GM13976 (cell line): ENCODE measurements around the gene CCDC149.

Source experiments
- DNase-seq: peaks from one replicate; pipeline ENCODE4 v3.0.0; 2012; ENCODE audit warnings: low spot score
- CTCF ChIP-seq: IDR thresholded peaks from 2 replicates; pipeline ENCODE4 v1.5.1; 2012; ENCODE audit warnings: borderline replicate concordance, mild to moderate bottlenecking; ENCODE audit not compliant: insufficient read depth; ENCODE audit errors: extremely low read depth, missing control alignments, control extremely low read depth
- in situ Hi-C: fragments of 300-500 bp; cut with MboI; formaldehyde crosslinking; loops from one replicate; pipeline ENCODE4 v1.12.0; 2022; ENCODE audit warnings: low sequenced_read_pairs, mixed read lengths, inconsistent platforms; ENCODE audit not compliant: unreplicated experiment

The CCDC149 gene

DNA sequence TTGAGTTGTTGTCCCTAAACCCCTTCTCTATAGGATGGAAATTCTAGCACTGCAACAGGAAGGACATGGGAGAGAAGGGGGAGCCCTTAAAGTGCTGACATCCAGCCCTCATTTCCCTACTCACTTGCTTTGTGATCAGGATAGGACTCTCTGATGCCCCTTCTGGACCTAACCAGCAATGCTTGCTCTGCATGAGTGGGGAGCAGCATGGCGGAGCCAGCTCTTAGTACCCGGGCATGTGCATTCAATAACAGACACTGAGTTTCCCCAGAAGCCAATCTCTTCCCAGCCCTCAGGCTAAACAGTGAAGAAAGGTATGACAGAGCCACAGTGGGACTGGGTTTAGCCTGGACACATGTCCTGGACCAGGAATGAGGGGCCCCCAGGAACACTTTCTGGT lies 103.5 kb downstream of the CCDC149 start:
- no peak for TF ChIP-seq CTCF
- DNase-seq = no peak
- in situ Hi-C loops = no loop called here

GRCh38 chr4:24808955-24809354 lies 103.9 kb downstream of the CCDC149 start:
- in situ Hi-C loops = no loop called here
- no peak for DNase-seq
- TF ChIP-seq CTCF = no peak

- DNase-seq = no peak
- no peak for TF ChIP-seq CTCF
- in situ Hi-C loops = no loop called here
Measured at GRCh38 chr4:24808261-24808660, 104.6 kb downstream of the CCDC149 start.

- DNase-seq = no peak
- no peak for TF ChIP-seq CTCF
Measured at GRCh38 chr4:24807611-24808010, 105.2 kb downstream of the CCDC149 start.

DNA sequence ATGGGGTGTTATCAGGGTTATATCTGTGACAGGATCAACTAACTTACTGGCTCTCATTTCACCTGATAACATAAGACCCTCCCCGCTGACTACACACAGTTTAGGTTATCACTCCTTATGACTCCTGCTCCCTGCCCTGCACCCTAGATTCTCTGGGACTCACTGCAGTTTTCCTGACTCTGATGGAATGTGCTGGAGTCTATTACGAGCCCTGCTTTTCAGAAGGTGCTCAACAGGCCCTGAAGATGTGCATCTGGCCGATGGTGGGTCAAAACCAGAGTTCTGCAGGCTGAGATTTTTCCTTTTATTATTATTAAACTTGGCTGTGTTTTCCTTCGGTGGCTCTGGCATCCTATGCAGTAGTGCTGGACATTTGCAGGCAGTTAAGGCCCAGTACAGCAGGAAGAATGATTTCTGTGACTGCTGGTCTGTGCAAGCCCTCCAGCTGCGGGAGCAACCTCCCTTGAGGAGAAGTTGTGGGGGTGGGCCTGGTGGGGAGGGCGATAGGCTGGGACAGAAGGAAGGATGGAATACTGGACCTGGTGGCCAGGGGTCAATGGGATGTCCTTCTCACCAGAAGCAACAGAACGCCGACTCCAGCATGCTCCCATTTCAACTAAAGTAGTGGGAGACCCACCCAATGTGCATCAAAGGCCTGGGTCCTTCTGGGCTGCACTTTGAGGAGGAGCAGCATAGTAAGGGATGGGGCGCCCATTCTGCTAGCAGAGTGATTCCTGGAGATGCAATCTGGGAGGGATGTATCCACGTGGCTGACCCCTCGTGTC lies 106.4 kb downstream of the CCDC149 start:
- in situ Hi-C loops = no loop called here
- TF ChIP-seq CTCF = no peak
- no peak for DNase-seq

More at GRCh38 chr4:24807611-24808010, 105.2 kb downstream of the CCDC149 start:
- in situ Hi-C loops = no loop called here

- in situ Hi-C loops = no loop called here
- no peak for DNase-seq
- no peak for TF ChIP-seq CTCF
Measured at GRCh38 chr4:24805566-24805965, 107.3 kb downstream of the CCDC149 start.

- no peak for TF ChIP-seq CTCF
- no peak for DNase-seq
- in situ Hi-C loops = no loop called here
Measured at GRCh38 chr4:24805067-24805466, 107.8 kb downstream of the CCDC149 start.
